GM23248 (cell line): ENCODE results near the gene TP63. TPM values are rescaled to one million over a fixed set of nuclear protein-coding genes. Genes with fewer than 3 reads are reported as not detected.

Source experiments
- DNase-seq: peaks from one replicate; pipeline ENCODE4 v3.0.0-alpha.2; 2015
- H2AFZ ChIP-seq: fragments of 200-600 bp; sonication (generic); 2 replicates; pipeline ENCODE4 v1.6.1; 2016; ENCODE audit warnings: antibody characterized with exemption
- H3F3A ChIP-seq: fragments of 200-600 bp; sonication (generic); 2 replicates; pipeline ENCODE4 v1.6.1; 2016; ENCODE audit warnings: mild to moderate bottlenecking, antibody characterized with exemption, mixed run types; ENCODE audit not compliant: insufficient read depth
- H3K27ac ChIP-seq: fragments of 200-600 bp; sonication (generic); 2 replicates; pipeline ENCODE4 v1.5.1; 2016; ENCODE audit warnings: mild to moderate bottlenecking
- H3K27me3 ChIP-seq: fragments of 200-600 bp; sonication (generic); replicated peaks from 2 replicates; pipeline ENCODE4 v1.6.1; 2016; ENCODE audit warnings: mild to moderate bottlenecking; ENCODE audit not compliant: insufficient read depth
- H3K36me3 ChIP-seq: fragments of 200-600 bp; sonication (generic); 2 replicates; pipeline ENCODE4 v1.6.1; 2016; ENCODE audit warnings: low read depth, mild to moderate bottlenecking
- H3K4me1 ChIP-seq: fragments of 200-600 bp; sonication (generic); 2 replicates; pipeline ENCODE4 v1.6.1; 2016; ENCODE audit warnings: mild to moderate bottlenecking; ENCODE audit not compliant: insufficient read depth
- H3K4me2 ChIP-seq: fragments of 200-600 bp; sonication (generic); one replicate; pipeline ENCODE4 v1.6.1; 2016; ENCODE audit warnings: mild to moderate bottlenecking; ENCODE audit not compliant: unreplicated experiment
- H3K4me3 ChIP-seq: fragments of 200-600 bp; sonication (generic); 2 replicates; pipeline ENCODE4 v1.5.1; 2016; ENCODE audit warnings: mild to moderate bottlenecking
- H3K79me2 ChIP-seq: fragments of 200-600 bp; sonication (generic); 2 replicates; pipeline ENCODE4 v1.6.1; 2016; ENCODE audit warnings: mild to moderate bottlenecking; ENCODE audit not compliant: insufficient read depth
- H3K9ac ChIP-seq: fragments of 200-600 bp; sonication (generic); 2 replicates; pipeline ENCODE4 v1.6.1; 2016; ENCODE audit warnings: mild to moderate bottlenecking
- H3K9me2 ChIP-seq: fragments of 200-600 bp; sonication (generic); 2 replicates; pipeline ENCODE4 v1.6.1; 2016; ENCODE audit warnings: mixed run types, mild to moderate bottlenecking, moderate library complexity; ENCODE audit not compliant: insufficient read depth
- H3K9me3 ChIP-seq: fragments of 200-600 bp; sonication (generic); one replicate; pipeline ENCODE4 v1.6.1; 2017; ENCODE audit warnings: low read depth
- H4K20me1 ChIP-seq: fragments of 200-600 bp; sonication (generic); 2 replicates; pipeline ENCODE4 v1.6.0; 2016; ENCODE audit not compliant: insufficient read depth
- EZH2 ChIP-seq: fragments of 200-600 bp; sonication (generic); IDR thresholded peaks from 2 replicates; pipeline ENCODE4 v1.6.1; 2018; ENCODE audit warnings: antibody characterized with exemption, mild to moderate bottlenecking; ENCODE audit not compliant: insufficient read depth, poor library complexity, severe bottlenecking
- EZH2phosphoT487 ChIP-seq: fragments of 200-600 bp; sonication (generic); IDR thresholded peaks from 2 replicates; pipeline ENCODE4 v1.6.1; 2018; ENCODE audit warnings: antibody characterized with exemption, moderate library complexity, mild to moderate bottlenecking, low read depth; ENCODE audit not compliant: insufficient read depth
- WGBS, 2 experiments: methylation state at CpG; one replicate each; pipeline ENCODE4 v1.1.6; 2015 to 2017; ENCODE audit warnings: low lambda C conversion rate in 2 of 2, low coverage in 1 of 2; ENCODE audit errors: missing lambda C conversion rate in 2 of 2; 5-methylcytosine and 5-hydroxymethylcytosine counted together
- in situ Hi-C: fragments of 300-500 bp; cut with MboI; formaldehyde crosslinking; loops from 2 replicates; pipeline ENCODE4 v1.15.0; 2020
- polyA plus RNA-seq: library from polyadenylated mRNA; unstranded; fragments of >200 nt; fragmentation: Nextera tagmentation; extraction: Ambion mirVana; gene quantifications from 2 replicates; pipeline ENCODE4 v1.2.1, GENCODE V29; 2016
- total RNA-seq: library from RNA; depleted of rRNA; stranded (reverse); fragments of >200 nt; shearing (Covaris generic); gene quantifications from 2 replicates; pipeline ENCODE4 v1.2.3, GENCODE V29; 2014

Gene TP63
- total and polyA plus RNA-seq, 2 experiments from 2014 or later = not detected

GRCh38 chr3:189621948-189622603 is 9.1 kb upstream of the TP63 start:
- Histone ChIP-seq H2AFZ (no peak overlapping the region), H3F3A (no peaks in the 10 kb centered on the region), H3K27me3 (no peaks in the 10 kb centered on the region), H3K36me3 (no peaks in the 10 kb centered on the region), H3K4me3 (no peak overlapping the region), H3K4me1 (no peaks in the 10 kb centered on the region; the same call in 1 of the 2 replicates), H3K9me3 (no peaks in the 10 kb centered on the region), H3K27ac (no peak overlapping the region), H3K9ac (no peak overlapping the region), H3K79me2 (no peaks in the 10 kb centered on the region), H3K4me2 (no peak overlapping the region), H3K9me2 (peaks cover 4% of the 10 kb centered on the region; the same call in 1 of the 2 replicates), H4K20me1 (no peaks in the 10 kb centered on the region)
- TF ChIP-seq EZH2phosphoT487 = no peak
- no peak for TF ChIP-seq EZH2
- WGBS, 2 experiments = 77 to 79% methylated on average over 9 of the region's 9 CpGs
- in situ Hi-C loops = no loop called here
- DNase-seq = no peak

- Histone ChIP-seq H3K27me3 (no peaks in the 10 kb centered on the region), H3K9me2 (peaks cover 4% of the 10 kb centered on the region; the same call in 1 of the 2 replicates), H3K9me3 (no peaks in the 10 kb centered on the region), H3K4me3 (no peak overlapping the region), H4K20me1 (no peaks in the 10 kb centered on the region), H3K4me2 (no peak overlapping the region), H2AFZ (no peak overlapping the region), H3K27ac (no peak overlapping the region), H3K4me1 (no peaks in the 10 kb centered on the region; the same call in 1 of the 2 replicates), H3K9ac (no peak overlapping the region), H3F3A (no peaks in the 10 kb centered on the region), H3K79me2 (no peaks in the 10 kb centered on the region), H3K36me3 (no peaks in the 10 kb centered on the region)
- in situ Hi-C loops = no loop called here
- TF ChIP-seq EZH2 = no peak
- WGBS, 2 experiments = 82% methylated on average over 7 of the region's 7 CpGs
- no peak for DNase-seq
Measured at GRCh38 chr3:189622629-189623028, 8.6 kb upstream of the TP63 start.

- Histone ChIP-seq H2AFZ (no peak overlapping the region), H3K9me2 (no peaks in the 10 kb centered on the region), H3K9me3 (no peaks in the 10 kb centered on the region), H3K36me3 (no peaks in the 10 kb centered on the region), H3K4me3 (no peak overlapping the region), H3K4me2 (no peak overlapping the region), H3K27ac (no peak overlapping the region), H3K79me2 (no peaks in the 10 kb centered on the region), H4K20me1 (no peaks in the 10 kb centered on the region), H3K4me1 (no peaks in the 10 kb centered on the region; the same call in 1 of the 2 replicates), H3F3A (no peaks in the 10 kb centered on the region), H3K27me3 (no peaks in the 10 kb centered on the region), H3K9ac (no peak overlapping the region)
- DNase-seq = no peak
- WGBS, 2 experiments = 90 to 92% methylated on average over 1 of the region's 1 CpG
- in situ Hi-C loops = no loop called here
- TF ChIP-seq EZH2phosphoT487 = no peak
- no peak for TF ChIP-seq EZH2
Measured at GRCh38 chr3:189624130-189624529, 7.1 kb upstream of the TP63 start.

- Histone ChIP-seq H2AFZ (no peak overlapping the region), H3K9me2 (no peaks in the 10 kb centered on the region), H3K4me3 (no peak overlapping the region), H3K79me2 (no peaks in the 10 kb centered on the region), H3K36me3 (no peaks in the 10 kb centered on the region), H3K4me1 (peaks cover 7% of the 10 kb centered on the region), H4K20me1 (no peaks in the 10 kb centered on the region), H3K9ac (no peak overlapping the region), H3K27me3 (no peaks in the 10 kb centered on the region), H3K9me3 (no peaks in the 10 kb centered on the region), H3K4me2 (no peak overlapping the region), H3K27ac (no peak overlapping the region), H3F3A (no peaks in the 10 kb centered on the region)
- 65 to 71% methylated on average over 3 of the region's 3 CpGs for WGBS, 2 experiments
- TF ChIP-seq EZH2phosphoT487 (no peak), EZH2 (no peak)
- DNase-seq = no peak
- in situ Hi-C loops = no loop called here
Measured at GRCh38 chr3:189625071-189625470, 6.1 kb upstream of the TP63 start.

GRCh38 chr3:189625572-189625971 is 5.6 kb upstream of the TP63 start:
- no peak overlapping the region for H3K9ac ChIP-seq
- no peaks in the 10 kb centered on the region for H3F3A ChIP-seq
- H3K9me2 ChIP-seq = no peaks in the 10 kb centered on the region
- H4K20me1 ChIP-seq = no peaks in the 10 kb centered on the region
- no peaks in the 10 kb centered on the region for H3K27me3 ChIP-seq
- TF ChIP-seq EZH2phosphoT487 (no peak), EZH2 (no peak)
- H3K4me2 ChIP-seq = no peak overlapping the region
- no peak overlapping the region for H3K4me3 ChIP-seq
- no peaks in the 10 kb centered on the region for H3K36me3 ChIP-seq
- no peak for DNase-seq
- 11 to 20% methylated on average over 2 of the region's 2 CpGs for WGBS, 2 experiments
- H2AFZ ChIP-seq = no peak overlapping the region
- in situ Hi-C loops = no loop called here
- H3K27ac ChIP-seq = no peak overlapping the region
- H3K79me2 ChIP-seq = no peaks in the 10 kb centered on the region
- H3K9me3 ChIP-seq = no peaks in the 10 kb centered on the region
- peaks cover 12% of the 10 kb centered on the region for H3K4me1 ChIP-seq
